Fibroblast of pulmonary artery (primary cell): ENCODE data around the gene ARHGAP22.

ENCODE experiments used
- DNase-seq: peaks from one replicate; pipeline ENCODE4 v3.0.0-alpha.2; 2010; ENCODE audit warnings: low read depth
- H3K4me3 ChIP-seq: replicated peaks from 2 replicates; pipeline ENCODE4 v1.5.1; 2011; ENCODE audit warnings: low read depth, mild to moderate bottlenecking, control low read depth, low read length, moderate library complexity
- CTCF ChIP-seq: IDR thresholded peaks from 2 replicates; pipeline ENCODE4 v1.5.1; 2011; ENCODE audit warnings: mild to moderate bottlenecking, control low read depth, low read length, inconsistent platforms; ENCODE audit errors: missing control alignments

ARHGAP22 gene

GRCh38 chr10:48492201-48492600 is 112.7 kb downstream of the ARHGAP22 start:
- DNase-seq = no peak
- TF ChIP-seq CTCF = no peak
- H3K4me3 ChIP-seq = no peak overlapping the region

GRCh38 chr10:48491392-48492139 is 113.3 kb downstream of the ARHGAP22 start:
- TF ChIP-seq CTCF = no peak
- no peak for DNase-seq
- no peak overlapping the region for H3K4me3 ChIP-seq

GRCh38 chr10:48490946-48491345 is 113.9 kb downstream of the ARHGAP22 start:
- TF ChIP-seq CTCF = no peak
- no peak overlapping the region for H3K4me3 ChIP-seq
- DNase-seq = no peak

GRCh38 chr10:48490571-48490940 is 114.3 kb downstream of the ARHGAP22 start:
- TF ChIP-seq CTCF = no peak
- DNase-seq = no peak
- H3K4me3 ChIP-seq = no peak overlapping the region

GRCh38 chr10:48489099-48489498 is 115.8 kb downstream of the ARHGAP22 start:
- TF ChIP-seq CTCF = no peak
- no peak for DNase-seq
- no peak overlapping the region for H3K4me3 ChIP-seq

- TF ChIP-seq CTCF = no peak
- H3K4me3 ChIP-seq = no peak overlapping the region
- no peak for DNase-seq
These were observed 117.6 kb downstream of the ARHGAP22 start for GRCh38 chr10:48487244-48487643.

- TF ChIP-seq CTCF = no peak
- H3K4me3 ChIP-seq = no peak overlapping the region
- no peak for DNase-seq
These were observed 119.2 kb downstream of the ARHGAP22 start for GRCh38 chr10:48485711-48486110.
